ENCODE data around the gene MORN4.

The MORN4 gene

DNA sequence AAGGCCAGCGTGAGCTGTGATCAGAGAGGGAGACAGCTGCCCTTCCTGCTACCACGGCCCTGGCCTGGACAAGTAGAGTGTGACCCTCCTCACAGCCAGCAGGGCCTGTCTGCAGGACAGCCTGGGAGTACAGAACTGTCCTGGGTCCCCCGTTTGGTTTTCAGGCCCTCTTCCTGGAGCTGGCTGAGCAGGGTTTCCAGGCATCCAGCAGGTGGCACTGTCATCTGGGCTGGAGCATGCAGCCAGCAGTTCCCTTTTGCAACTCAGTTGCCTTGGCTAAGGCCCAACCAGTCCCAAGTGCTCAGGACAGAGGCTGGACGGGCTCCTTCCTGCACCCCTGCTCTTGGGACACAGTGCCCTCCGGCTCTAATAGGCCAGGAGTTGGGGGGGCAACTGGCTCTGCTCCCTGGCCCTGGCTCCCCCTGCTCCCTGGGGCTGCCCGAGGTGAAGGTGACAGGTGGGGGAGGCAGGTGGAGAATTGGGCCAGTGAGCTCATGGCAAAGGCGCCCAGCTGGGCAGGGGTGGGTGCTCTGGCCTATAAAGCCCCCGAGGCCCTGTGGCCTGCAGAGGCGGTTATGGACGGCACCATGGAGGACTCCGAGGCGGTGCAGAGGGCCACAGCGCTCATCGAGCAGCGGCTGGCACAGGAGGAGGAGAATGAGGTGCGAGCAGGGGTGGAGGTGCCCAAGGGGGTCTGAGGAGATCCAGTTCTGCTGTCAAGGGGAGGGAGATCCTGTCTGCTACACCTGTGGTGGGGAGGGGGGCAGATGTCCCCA lies 60.9 kb downstream of the MORN4 start, which contains the start of gene ANKRD2:
TSS of gene ANKRD2 (plus strand) at position 566 of the 776 bp plus-strand sequence. CDS start at position 576, 10 bp downstream.
- H3K36me3 ChIP-seq (ENCODE audit: control insufficient read depth, insufficient read depth, low read length) = peaks cover 28% of the 10 kb centered on the region
- no peak within 1 kb of the TSS for H3K4me3 ChIP-seq (ENCODE audit: extremely low read depth, insufficient read depth, low read length, poor library complexity, severe bottlenecking)
- H3K4me1 ChIP-seq (ENCODE audit: control insufficient read depth, insufficient read depth, low read length, poor library complexity, severe bottlenecking) = peaks cover 22% of the 10 kb centered on the region
- no peak within 1 kb of the TSS for H3K27ac ChIP-seq (ENCODE audit: low read depth, low read length, severe bottlenecking)
- no peaks in the 10 kb centered on the region for H3K9me3 ChIP-seq (ENCODE audit: control insufficient read depth, low read length)
- WGBS, 2 experiments (ENCODE audit: insufficient coverage in 2 of 2) = 74 to 79% methylated on average over 12 to 13 of the region's 16 CpGs

DNA sequence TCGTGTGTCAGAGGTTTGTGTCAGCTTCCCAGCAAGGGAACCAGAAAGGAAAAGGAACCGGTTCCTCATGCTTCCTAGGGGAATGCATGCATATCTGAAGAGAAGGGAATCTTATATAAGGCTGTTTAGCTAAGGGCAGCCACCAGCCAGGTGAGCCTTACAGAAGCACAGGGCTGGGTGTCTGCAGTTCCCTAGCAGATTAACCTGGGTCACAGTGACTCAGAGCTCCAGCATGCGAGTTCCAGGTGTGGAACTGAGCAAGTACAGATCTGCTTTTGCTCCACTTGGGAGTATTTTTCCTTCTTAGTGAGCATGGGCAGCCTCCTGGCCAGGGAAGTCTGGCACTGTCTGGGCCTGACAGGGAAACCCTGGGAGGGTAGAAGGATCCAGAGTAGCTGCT lies 61.7 kb downstream of the MORN4 start:
- Histone ChIP-seq H3K9me3 (ENCODE audit: control insufficient read depth, low read length) (no peaks in the 10 kb centered on the region), H3K27ac (ENCODE audit: low read depth, low read length, severe bottlenecking) (no peak overlapping the region), H3K4me1 (ENCODE audit: control insufficient read depth, insufficient read depth, low read length, poor library complexity, severe bottlenecking) (peaks cover 22% of the 10 kb centered on the region), H3K36me3 (ENCODE audit: control insufficient read depth, insufficient read depth, low read length) (peaks cover 28% of the 10 kb centered on the region), H3K4me3 (ENCODE audit: extremely low read depth, insufficient read depth, low read length, poor library complexity, severe bottlenecking) (no peak overlapping the region)
- WGBS, 2 experiments (ENCODE audit: insufficient coverage in 2 of 2) = 86 to 93% methylated on average over 3 of the region's 3 CpGs

DNA sequence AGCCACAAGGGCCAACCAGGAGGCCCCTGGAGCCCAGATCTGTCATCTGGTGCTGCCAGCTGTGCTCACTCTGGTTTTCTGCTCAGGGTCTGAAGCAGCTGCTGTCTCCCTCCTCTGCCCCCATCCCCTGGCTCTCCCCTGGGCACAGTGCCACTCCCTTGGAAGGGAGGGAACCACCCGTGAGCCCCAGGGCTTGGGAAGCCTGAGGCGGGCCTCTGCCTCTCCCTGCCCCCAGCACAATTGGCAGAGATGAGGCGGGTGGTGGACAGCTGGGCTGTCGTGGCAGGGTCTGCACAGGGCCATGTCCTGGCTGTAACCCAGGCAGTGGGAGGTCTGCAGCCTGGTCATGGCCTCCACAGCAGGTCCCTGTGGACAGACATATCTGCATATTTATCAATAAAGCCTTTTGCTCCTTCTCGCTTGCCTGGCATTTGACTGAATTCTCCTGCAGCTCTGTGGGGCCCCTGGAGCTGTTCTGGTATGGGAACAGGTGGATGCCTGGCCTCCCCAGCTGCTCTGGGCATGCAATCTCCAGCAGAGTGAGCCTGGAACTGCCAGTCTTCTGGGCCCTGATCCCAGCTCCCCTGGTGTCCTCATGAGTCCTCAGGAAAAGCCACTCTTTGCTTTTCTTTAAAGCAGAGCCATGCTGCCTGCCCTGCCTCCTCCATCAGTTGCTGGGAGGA lies 62.4 kb downstream of the MORN4 start:
- no peak overlapping the region for H3K27ac ChIP-seq (ENCODE audit: low read depth, low read length, severe bottlenecking)
- no peak overlapping the region for H3K4me3 ChIP-seq (ENCODE audit: extremely low read depth, insufficient read depth, low read length, poor library complexity, severe bottlenecking)
- H3K9me3 ChIP-seq (ENCODE audit: control insufficient read depth, low read length) = no peaks in the 10 kb centered on the region
- peaks cover 22% of the 10 kb centered on the region for H3K4me1 ChIP-seq (ENCODE audit: control insufficient read depth, insufficient read depth, low read length, poor library complexity, severe bottlenecking)
- peaks cover 28% of the 10 kb centered on the region for H3K36me3 ChIP-seq (ENCODE audit: control insufficient read depth, insufficient read depth, low read length)
- 91 to 96% methylated on average over 3 to 4 of the region's 5 CpGs for WGBS, 2 experiments (ENCODE audit: insufficient coverage in 2 of 2)

DNA sequence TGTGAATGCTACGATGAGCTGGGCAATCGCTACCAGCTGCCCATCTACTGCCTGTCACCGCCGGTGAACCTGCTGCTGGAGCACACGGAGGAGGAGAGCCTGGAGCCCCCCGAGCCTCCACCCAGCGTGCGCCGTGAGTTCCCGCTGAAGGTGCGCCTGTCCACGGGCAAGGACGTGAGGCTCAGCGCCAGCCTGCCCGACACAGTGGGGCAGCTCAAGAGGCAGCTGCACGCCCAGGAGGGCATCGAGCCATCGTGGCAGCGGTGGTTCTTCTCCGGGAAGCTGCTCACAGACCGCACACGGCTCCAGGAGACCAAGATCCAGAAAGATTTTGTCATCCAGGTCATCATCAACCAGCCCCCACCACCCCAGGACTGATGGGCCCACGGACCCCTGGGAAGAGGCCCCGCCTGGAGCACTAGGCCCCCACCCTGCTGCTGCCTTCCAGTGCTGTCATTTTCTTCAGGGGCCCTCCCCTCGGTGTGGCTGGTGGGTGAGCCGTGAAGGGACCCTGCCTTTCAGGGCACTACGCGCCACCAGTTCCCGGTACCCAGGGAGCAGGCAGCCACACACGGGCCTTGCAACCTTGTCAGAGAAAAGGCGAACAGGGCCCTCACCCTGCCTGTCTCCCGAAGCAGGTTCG lies 63.0 kb downstream of the MORN4 start:
- peaks cover 28% of the 10 kb centered on the region for H3K36me3 ChIP-seq (ENCODE audit: control insufficient read depth, insufficient read depth, low read length)
- no peaks in the 10 kb centered on the region for H3K9me3 ChIP-seq (ENCODE audit: control insufficient read depth, low read length)
- H3K27ac ChIP-seq (ENCODE audit: low read depth, low read length, severe bottlenecking) = no peak overlapping the region
- peaks cover 22% of the 10 kb centered on the region for H3K4me1 ChIP-seq (ENCODE audit: control insufficient read depth, insufficient read depth, low read length, poor library complexity, severe bottlenecking)
- H3K4me3 ChIP-seq (ENCODE audit: extremely low read depth, insufficient read depth, low read length, poor library complexity, severe bottlenecking) = no peak overlapping the region
- 97% methylated on average over 29 to 33 of the region's 33 CpGs for WGBS, 2 experiments (ENCODE audit: insufficient coverage in 2 of 2)

DNA sequence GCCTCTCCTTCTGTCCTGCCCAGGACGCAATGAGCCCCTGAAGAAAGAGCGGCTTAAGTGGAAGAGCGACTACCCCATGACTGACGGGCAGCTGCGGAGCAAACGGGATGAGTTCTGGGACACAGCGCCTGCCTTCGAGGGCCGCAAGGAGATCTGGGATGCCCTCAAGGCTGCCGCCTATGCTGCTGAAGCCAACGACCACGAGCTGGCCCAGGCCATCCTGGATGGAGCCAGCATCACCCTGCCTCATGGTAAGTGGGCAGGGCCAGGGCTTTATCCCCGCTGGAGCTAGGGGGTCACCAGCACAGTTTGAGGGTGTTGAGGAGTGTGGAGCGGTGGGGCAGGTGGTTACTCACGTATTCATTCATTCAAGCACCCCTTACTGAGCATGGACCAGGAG lies 65.4 kb downstream of the MORN4 start:
- Histone ChIP-seq H3K36me3 (ENCODE audit: control insufficient read depth, insufficient read depth, low read length) (peaks cover 28% of the 10 kb centered on the region), H3K4me3 (ENCODE audit: extremely low read depth, insufficient read depth, low read length, poor library complexity, severe bottlenecking) (no peak overlapping the region), H3K27ac (ENCODE audit: low read depth, low read length, severe bottlenecking) (no peak overlapping the region), H3K4me1 (ENCODE audit: control insufficient read depth, insufficient read depth, low read length, poor library complexity, severe bottlenecking) (peaks cover 6% of the 10 kb centered on the region), H3K9me3 (ENCODE audit: control insufficient read depth, low read length) (no peaks in the 10 kb centered on the region)
- 91 to 95% methylated on average over 12 to 14 of the region's 15 CpGs for WGBS, 2 experiments (ENCODE audit: insufficient coverage in 2 of 2)

DNA sequence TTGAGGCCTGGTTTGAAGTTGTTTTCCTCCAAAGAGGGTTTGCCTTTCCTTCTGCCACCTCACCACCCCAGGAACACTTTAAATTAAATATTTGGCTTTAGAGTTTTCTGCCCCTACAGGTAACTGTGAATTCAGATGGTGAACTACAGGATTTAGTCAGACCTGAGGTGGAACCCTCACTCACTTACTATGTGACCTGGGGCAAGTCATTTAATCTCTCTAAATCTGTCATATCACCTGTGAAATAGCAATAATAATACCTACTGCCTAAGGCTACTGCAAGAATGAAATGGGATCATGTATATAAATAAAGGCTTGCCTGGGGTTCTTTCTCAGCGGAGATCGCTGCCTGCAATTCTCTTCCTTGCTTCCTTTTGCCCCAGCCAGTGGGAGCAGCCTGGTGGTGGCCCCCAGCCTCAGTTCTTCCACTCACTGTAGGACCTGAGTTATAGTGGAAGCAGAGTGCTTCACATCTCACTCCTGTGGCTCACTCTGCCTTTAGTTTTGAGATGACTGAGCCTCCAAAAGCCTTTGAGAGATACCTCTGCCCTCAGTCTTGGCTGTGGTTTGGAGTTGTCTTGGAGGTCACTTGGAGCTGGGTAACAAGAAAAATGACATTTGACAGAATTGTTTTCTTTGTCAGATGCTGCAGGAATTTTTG lies 66.8 kb downstream of the MORN4 start:
- Histone ChIP-seq H3K9me3 (ENCODE audit: control insufficient read depth, low read length) (no peaks in the 10 kb centered on the region), H3K4me1 (ENCODE audit: control insufficient read depth, insufficient read depth, low read length, poor library complexity, severe bottlenecking) (peaks cover 2% of the 10 kb centered on the region), H3K4me3 (ENCODE audit: extremely low read depth, insufficient read depth, low read length, poor library complexity, severe bottlenecking) (no peak overlapping the region), H3K36me3 (ENCODE audit: control insufficient read depth, insufficient read depth, low read length) (peaks cover 28% of the 10 kb centered on the region), H3K27ac (ENCODE audit: low read depth, low read length, severe bottlenecking) (no peak overlapping the region)
- 100% methylated on average over 1 of the region's 2 CpGs; no CpG with 5 or more reads in 1 of the 2 experiments for WGBS, 2 experiments (ENCODE audit: insufficient coverage in 2 of 2)

DNA sequence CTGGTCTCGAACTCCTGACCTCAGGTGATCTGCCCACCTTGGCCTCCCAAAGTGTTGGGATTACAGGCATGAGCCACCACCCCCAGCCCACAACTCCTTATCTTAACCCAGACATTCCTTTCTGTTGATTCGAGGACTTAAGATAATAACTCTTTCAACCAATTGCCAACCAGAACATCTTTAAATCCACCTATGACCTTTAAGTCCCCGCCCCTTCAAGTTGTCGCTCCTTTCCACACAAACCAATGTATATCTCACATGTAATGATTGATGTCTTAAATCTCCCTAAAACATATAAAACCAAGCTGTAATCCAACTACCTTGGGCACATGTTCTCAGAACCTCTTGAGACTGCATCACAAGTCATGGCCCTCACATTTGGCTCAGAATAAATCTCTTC lies 68.5 kb downstream of the MORN4 start:
- H3K36me3 ChIP-seq (ENCODE audit: control insufficient read depth, insufficient read depth, low read length) = peaks cover 18% of the 10 kb centered on the region
- H3K9me3 ChIP-seq (ENCODE audit: control insufficient read depth, low read length) = no peaks in the 10 kb centered on the region
- no peak overlapping the region for H3K27ac ChIP-seq (ENCODE audit: low read depth, low read length, severe bottlenecking)
- WGBS, 2 experiments (ENCODE audit: insufficient coverage in 2 of 2) = 95 to 96% methylated on average over 3 to 4 of the region's 4 CpGs
- peaks cover 2% of the 10 kb centered on the region for H3K4me1 ChIP-seq (ENCODE audit: control insufficient read depth, insufficient read depth, low read length, poor library complexity, severe bottlenecking)
- H3K4me3 ChIP-seq (ENCODE audit: extremely low read depth, insufficient read depth, low read length, poor library complexity, severe bottlenecking) = no peak overlapping the region
